Spinal cord (tissue), 10 donors: ENCODE results near the gene CASZ1. TPM values are rescaled to one million over a fixed set of nuclear protein-coding genes. Genes with fewer than 3 reads are reported as not detected.

Experiments used
- DNase-seq, 6 donors: peaks; one replicate each; pipeline versions ENCODE4 v3.0.0 to v3.0.0-alpha.2; 2013 to 2015; ENCODE audit warnings: low spot score in 6 of 6, low read depth in 4 of 6
- H3K27ac ChIP-seq: one replicate; pipeline ENCODE4 v1.5.1; 2013; ENCODE audit warnings: low read depth, low read length, control low read depth
- H3K27me3 ChIP-seq: one replicate; pipeline ENCODE4 v1.6.1; 2013; ENCODE audit warnings: low read length; ENCODE audit not compliant: control insufficient read depth, insufficient read depth
- H3K36me3 ChIP-seq: one replicate; pipeline ENCODE4 v1.6.1; 2013; ENCODE audit warnings: low read length; ENCODE audit not compliant: control insufficient read depth, insufficient read depth
- H3K4me1 ChIP-seq: one replicate; pipeline ENCODE4 v1.6.1; 2013; ENCODE audit warnings: low read length; ENCODE audit not compliant: control insufficient read depth, insufficient read depth
- H3K4me3 ChIP-seq: one replicate; pipeline ENCODE4 v1.5.1; 2013; ENCODE audit warnings: low read depth, low read length, control low read depth
- H3K9me3 ChIP-seq: one replicate; pipeline ENCODE4 v1.6.1; 2013; ENCODE audit warnings: low read length; ENCODE audit not compliant: control insufficient read depth, insufficient read depth
- WGBS: methylation state at CpG from one replicate; pipeline ENCODE4 v1.1.5; 2013; ENCODE audit warnings: missing lambda C conversion rate; ENCODE audit not compliant: insufficient coverage; 5-methylcytosine and 5-hydroxymethylcytosine counted together
- polyA plus RNA-seq, 2 donors: library from polyadenylated mRNA; unstranded; fragments of 120-200 nt; gene quantifications; one replicate each; pipeline ENCODE4 v1.2.1, GENCODE V29; 2013; ENCODE audit not compliant: insufficient read length in 2 of 2
- total RNA-seq, 2 donors: library from RNA; depleted of rRNA in 1 of 2; stranded (reverse); fragments of 120-200 nt in 1 of 2; fragments of >200 nt in 1 of 2; gene quantifications; one replicate each; pipeline versions ENCODE4 v1.2.3 to v1.2.4, GENCODE V29; 2013 to 2014
- donor health status: healthy.

Gene CASZ1
- total and polyA plus RNA-seq, 4 donors, result 6.0 to 18.7 (median 11.3) TPM

DNA sequence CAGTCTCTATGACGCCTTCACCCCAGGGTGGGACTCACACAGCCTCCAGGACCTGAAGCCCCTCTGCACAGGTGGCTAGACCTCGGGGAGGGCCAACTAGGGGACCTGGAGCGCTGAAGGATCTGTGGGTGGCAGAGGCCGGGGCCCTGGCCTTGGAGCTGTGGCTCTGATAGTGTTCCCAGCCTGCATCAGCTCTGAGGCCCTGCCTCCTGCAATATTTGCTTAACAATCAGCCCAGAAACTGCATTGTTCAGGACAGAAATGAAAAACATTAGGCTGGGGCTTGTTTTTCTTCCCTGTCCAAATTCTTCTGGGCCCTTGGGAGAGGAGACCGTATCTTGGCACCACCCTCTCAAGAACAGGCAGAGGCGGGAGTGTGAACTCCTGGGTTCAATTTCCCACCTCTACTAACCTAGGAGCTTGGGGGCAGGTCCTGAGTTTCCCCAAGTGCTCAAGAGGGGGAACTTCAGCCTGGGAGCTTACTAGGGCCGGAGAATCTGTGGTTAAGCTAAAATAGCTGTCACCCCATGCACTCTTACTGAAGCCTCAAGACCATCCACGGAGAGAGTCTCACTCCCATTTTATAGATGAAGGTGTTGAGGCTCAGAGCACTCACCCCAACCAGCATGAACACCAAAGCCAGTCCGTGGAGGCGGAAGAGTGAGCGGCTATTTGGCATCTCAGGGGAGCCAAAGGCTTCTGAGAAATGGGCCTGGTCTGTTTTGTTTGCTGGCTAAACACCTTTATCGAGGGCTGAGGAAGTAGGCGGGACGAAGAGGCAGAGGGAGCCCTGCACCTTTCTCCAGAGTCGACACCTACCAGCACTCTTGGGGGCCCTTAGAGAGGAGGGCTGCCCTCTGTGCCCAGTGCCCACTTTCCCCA lies 18.8 kb upstream of the CASZ1 start:
- Histone ChIP-seq H3K4me3 (no peak overlapping the region), H3K36me3 (no peaks in the 10 kb centered on the region), H3K27me3 (peaks cover 11% of the 10 kb centered on the region), H3K4me1 (peaks cover 7% of the 10 kb centered on the region), H3K9me3 (no peaks in the 10 kb centered on the region), H3K27ac (no peak overlapping the region)
- WGBS, result 75% methylated on average over 7 of the region's 15 CpGs
- no peak for DNase-seq

DNA sequence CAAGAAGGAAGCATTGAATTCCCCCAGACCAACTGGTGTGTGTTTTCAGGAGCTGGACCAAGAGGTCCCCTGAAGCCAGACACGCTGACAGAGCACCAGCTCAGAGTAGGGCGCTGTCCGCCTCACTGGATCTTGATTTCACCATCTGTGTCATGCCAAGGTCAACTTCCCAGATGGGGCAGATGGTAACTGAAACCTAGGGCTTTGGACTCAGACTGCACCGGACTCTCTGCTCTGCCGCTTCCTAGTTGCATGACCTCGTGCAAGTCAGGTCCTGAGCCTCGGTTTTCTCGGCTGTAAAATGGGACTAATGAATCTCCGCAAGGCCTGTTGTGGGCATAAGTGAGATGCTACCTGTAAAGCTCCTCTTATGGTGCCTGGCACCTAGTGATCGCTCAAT lies 17.9 kb upstream of the CASZ1 start:
- Histone ChIP-seq H3K27me3 (peaks cover 17% of the 10 kb centered on the region), H3K27ac (no peak overlapping the region), H3K9me3 (no peaks in the 10 kb centered on the region), H3K36me3 (no peaks in the 10 kb centered on the region), H3K4me3 (no peak overlapping the region), H3K4me1 (peaks cover 8% of the 10 kb centered on the region)
- no peak for DNase-seq
- WGBS, result 90% methylated on average over 8 of the region's 10 CpGs

DNA sequence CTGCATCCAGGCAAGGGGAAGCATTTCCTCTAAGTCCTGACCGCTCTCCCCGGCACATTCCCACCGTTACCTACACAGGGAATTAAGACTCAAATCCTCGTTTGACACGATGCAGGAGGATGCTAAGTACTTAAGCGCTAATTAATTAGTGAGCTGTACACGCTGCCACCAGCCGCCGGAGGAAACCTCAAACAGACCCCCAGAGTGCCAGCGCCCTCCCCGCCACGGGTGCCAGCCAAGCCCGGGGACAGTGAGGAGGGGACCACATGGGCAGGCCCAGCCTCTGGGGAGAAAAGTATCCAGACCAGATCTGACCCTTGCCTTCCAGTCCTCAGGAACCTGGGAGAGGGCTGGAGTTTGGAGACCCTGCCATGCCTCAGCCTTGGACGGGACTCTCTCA lies 17.4 kb upstream of the CASZ1 start:
- Histone ChIP-seq H3K27ac (no peak overlapping the region), H3K27me3 (peaks cover 22% of the 10 kb centered on the region), H3K4me1 (peaks cover 9% of the 10 kb centered on the region), H3K36me3 (no peaks in the 10 kb centered on the region), H3K4me3 (no peak overlapping the region), H3K9me3 (no peaks in the 10 kb centered on the region)
- peak in 1 of 6 donors; percentile 46 for DNase-seq
- WGBS, result 67% methylated on average over 12 of the region's 14 CpGs

- Histone ChIP-seq H3K4me1 (peaks cover 9% of the 10 kb centered on the region), H3K36me3 (no peaks in the 10 kb centered on the region), H3K27me3 (peaks cover 26% of the 10 kb centered on the region), H3K9me3 (no peaks in the 10 kb centered on the region), H3K4me3 (no peak overlapping the region), H3K27ac (no peak overlapping the region)
- 85% methylated on average over 9 of the region's 11 CpGs for WGBS
- DNase-seq, result no peak
These were observed 16.0 kb upstream of the CASZ1 start for GRCh38 chr1:10812387-10812915.

GRCh38 chr1:10808441-10808840 lies 12.0 kb upstream of the CASZ1 start:
- Histone ChIP-seq H3K9me3 (no peaks in the 10 kb centered on the region), H3K27me3 (peaks cover 33% of the 10 kb centered on the region), H3K4me3 (no peak overlapping the region), H3K4me1 (peaks cover 2% of the 10 kb centered on the region), H3K36me3 (no peaks in the 10 kb centered on the region), H3K27ac (no peak overlapping the region)
- 51% methylated on average over 4 of the region's 7 CpGs for WGBS
- DNase-seq, result no peak

DNA sequence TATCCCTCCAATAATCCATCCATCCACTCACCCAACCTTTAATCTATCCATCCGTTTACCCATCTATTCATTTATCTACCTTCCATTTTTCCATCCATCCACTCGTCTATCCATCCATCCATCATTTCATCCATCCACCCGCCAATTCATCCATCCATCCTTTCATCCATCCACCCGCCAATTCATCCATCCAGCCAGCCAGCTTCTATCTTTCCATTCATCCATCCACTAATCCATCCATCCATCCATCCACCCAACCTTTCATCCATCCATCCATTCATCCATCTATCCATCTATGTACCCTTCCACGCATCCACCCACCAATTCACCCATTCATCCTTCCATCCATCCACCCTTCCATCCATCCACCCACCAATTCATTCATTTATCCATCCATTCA lies 10.5 kb upstream of the CASZ1 start:
- no peak overlapping the region for H3K27ac ChIP-seq
- no peak overlapping the region for H3K4me3 ChIP-seq
- no peaks in the 10 kb centered on the region for H3K9me3 ChIP-seq
- WGBS, result 96% methylated on average over 5 of the region's 5 CpGs
- no peaks in the 10 kb centered on the region for H3K36me3 ChIP-seq
- peaks cover 2% of the 10 kb centered on the region for H3K4me1 ChIP-seq
- peaks cover 34% of the 10 kb centered on the region for H3K27me3 ChIP-seq
- DNase-seq, result no peak

DNA sequence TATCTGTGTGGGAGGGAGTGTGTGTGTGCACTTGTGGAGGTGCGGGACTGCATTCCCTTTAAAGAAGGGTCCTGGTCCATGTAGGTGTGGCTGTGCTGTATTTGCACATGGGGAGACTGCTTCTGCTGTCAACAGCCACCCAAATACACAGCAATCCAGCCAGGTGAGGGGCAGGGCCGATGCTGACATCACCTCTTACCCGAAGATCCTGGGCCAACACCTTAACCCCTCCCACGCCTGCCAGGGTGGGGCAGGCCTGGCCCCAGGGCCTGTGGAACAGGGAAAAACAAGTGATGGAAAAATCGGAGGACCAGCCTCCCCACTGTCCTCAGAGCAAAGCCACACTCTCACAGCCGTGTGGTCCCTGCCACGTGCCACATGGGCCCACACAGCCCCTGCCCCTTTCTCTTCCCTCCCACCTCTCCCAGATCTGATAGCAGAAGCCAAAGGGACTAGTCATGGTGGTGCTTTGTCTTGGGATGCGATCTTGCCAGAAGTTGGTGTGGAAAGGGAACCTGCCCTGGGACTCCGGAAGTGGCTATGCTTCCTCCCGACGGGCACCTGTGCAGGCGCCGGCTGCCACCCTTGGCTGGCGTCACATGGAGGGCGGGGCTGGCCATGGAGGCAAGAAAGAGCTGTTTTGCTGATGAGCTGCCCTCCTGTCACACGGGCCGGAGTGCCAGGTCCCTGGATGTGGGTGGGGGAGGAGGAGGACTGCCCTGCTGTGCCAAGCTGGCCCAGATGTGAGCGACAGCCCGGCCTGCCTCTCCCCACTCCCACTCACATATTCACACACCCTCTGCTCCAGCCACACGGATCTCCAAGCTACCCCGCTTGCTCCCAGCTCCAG lies 7.8 kb upstream of the CASZ1 start:
- no peaks in the 10 kb centered on the region for H3K36me3 ChIP-seq
- H3K4me1 ChIP-seq, result peaks cover under 1% of the 10 kb centered on the region
- WGBS, result 81% methylated on average over 18 of the region's 21 CpGs
- peaks cover 35% of the 10 kb centered on the region for H3K27me3 ChIP-seq
- no peak overlapping the region for H3K4me3 ChIP-seq
- no peaks in the 10 kb centered on the region for H3K9me3 ChIP-seq
- no peak for DNase-seq
- no peak overlapping the region for H3K27ac ChIP-seq

GRCh38 chr1:10802944-10803715 lies 6.7 kb upstream of the CASZ1 start:
- 52% methylated on average over 5 of the region's 12 CpGs for WGBS
- H3K27ac ChIP-seq, result no peak overlapping the region
- no peaks in the 10 kb centered on the region for H3K9me3 ChIP-seq
- H3K27me3 ChIP-seq, result peaks cover 37% of the 10 kb centered on the region
- no peaks in the 10 kb centered on the region for H3K4me1 ChIP-seq
- no peak overlapping the region for H3K4me3 ChIP-seq
- H3K36me3 ChIP-seq, result no peaks in the 10 kb centered on the region
- peak in 1 of 6 donors; percentile 49 for DNase-seq

DNA sequence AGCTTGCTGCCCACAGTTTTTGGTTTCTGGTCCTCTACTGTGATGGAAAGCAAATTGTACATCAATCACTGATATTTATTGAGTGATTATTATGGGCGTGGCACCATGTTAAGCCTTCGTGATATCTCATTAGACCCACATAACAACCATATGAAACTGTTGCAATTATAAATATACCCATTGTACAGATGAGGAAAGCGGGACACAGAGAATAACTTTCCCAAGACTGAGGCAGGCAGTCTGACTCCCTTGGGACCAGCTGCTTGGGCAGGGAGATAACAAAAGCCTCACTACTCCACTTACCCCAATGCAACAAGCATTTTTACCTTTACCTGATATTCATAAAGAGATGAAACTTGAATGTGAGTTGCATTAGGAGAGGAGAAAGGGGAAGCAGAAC lies 4.3 kb upstream of the CASZ1 start:
- Histone ChIP-seq H3K4me1 (peaks cover 7% of the 10 kb centered on the region), H3K4me3 (no peak overlapping the region), H3K9me3 (no peaks in the 10 kb centered on the region), H3K36me3 (no peaks in the 10 kb centered on the region), H3K27me3 (peaks cover 48% of the 10 kb centered on the region), H3K27ac (no peak overlapping the region)
- no peak for DNase-seq
- WGBS, result no CpG with 5 or more reads among the region's 3 CpGs
